HepG2 (cell line): ENCODE results near the gene NRSN2. TPM values are rescaled to one million over a fixed set of nuclear protein-coding genes. Genes with fewer than 3 reads are reported as not detected.

Experiments
- ATAC-seq: fragments of 200-7000 bp; cut with Tn5 transposase; 3 replicates; pipeline ENCODE4 v1.9.1; 2020; ENCODE audit warnings: mild to moderate bottlenecking, moderate library complexity
- BruUV-seq: library from RNA; stranded (reverse); fragments of 400-500 nt; replicated peaks from 2 replicates; lab custom pipeline; 2021; lab: Mats Ljungman, UMichigan
- CTCF ChIA-PET: fragments of 300-600 bp; formaldehyde crosslinking; extraction: SDS; loops from one replicate; lab custom pipeline; 2021; ENCODE audit warnings: low total read pairs, inconsistent platforms, low intra/inter-chr PET ratio; lab: Yijun Ruan, JAX
- POLR2A ChIA-PET: fragments of 350-600 bp; sonication (Branson Sonifier 250); formaldehyde crosslinking; loops from one replicate; lab custom pipeline; 2020; ENCODE audit warnings: antibody characterized with exemption, inconsistent platforms; lab: Yijun Ruan, JAX
- DNase-seq: peaks from one replicate; pipeline ENCODE4 v3.0.0-alpha.2; 2015; ENCODE audit warnings: low spot score
- FAIRE-seq: peaks from 3 replicates; lab custom pipeline; 2011; peaks lifted over from hg19 to GRCh38; lab: Jason Lieb, UNC
- H2AFZ ChIP-seq: one replicate; pipeline ENCODE4 v1.6.1; 2011; ENCODE audit warnings: low read length, inconsistent platforms
- H3K27ac ChIP-seq: fragments of 300-600 bp; 3 replicates; pipeline ENCODE4 v1.8.0; 2011; ENCODE audit warnings: mixed run types, mild to moderate bottlenecking, mixed read lengths, low read length, inconsistent platforms; ENCODE audit not compliant: insufficient read depth; ENCODE audit errors: extremely low read length
- H3K27me3 ChIP-seq, 2 experiments: fragments of 200-600 bp in 1 of 2; 2 replicates in 1 of 2; 3 replicates in 1 of 2; pipeline versions ENCODE4 v1.6.0 to v1.8.0; 2011; ENCODE audit warnings: low read length in 2 of 2, mild to moderate bottlenecking in 2 of 2, moderate library complexity in 2 of 2, inconsistent platforms in 1 of 2; ENCODE audit not compliant: insufficient read depth in 2 of 2, control insufficient read depth in 1 of 2
- H3K36me3 ChIP-seq, 2 experiments: fragments of 200-600 bp in 1 of 2; replicated peaks in 1 of 2; 2 replicates in 1 of 2; 3 replicates in 1 of 2; pipeline versions ENCODE4 v1.5.1 to v1.8.0; 2011; ENCODE audit warnings: low read length in 2 of 2, inconsistent platforms in 1 of 2; ENCODE audit not compliant: insufficient read depth in 2 of 2, control insufficient read depth in 1 of 2
- H3K4me1 ChIP-seq: 2 replicates; pipeline ENCODE4 v1.5.1; 2012; ENCODE audit warnings: low read length, inconsistent platforms; ENCODE audit not compliant: insufficient read depth
- H3K4me2 ChIP-seq: 2 replicates; pipeline ENCODE4 v1.6.0; 2011; ENCODE audit warnings: low read depth, low read length, inconsistent platforms
- H3K4me3 ChIP-seq, 3 experiments: fragments of 200-600 bp in 1 of 3; sonication (generic), shearing (Covaris generic) in 1 of 3; replicated peaks in 1 of 3; 2 replicates each; pipeline ENCODE4 v1.5.1; 2011 to 2016; ENCODE audit warnings: low read length in 3 of 3, inconsistent platforms in 2 of 3, low read depth in 2 of 3, mild to moderate bottlenecking in 2 of 3, control low read depth in 1 of 3, mixed read lengths in 1 of 3; ENCODE audit not compliant: insufficient read depth in 1 of 3
- H3K79me2 ChIP-seq: one replicate; pipeline ENCODE4 v1.6.1; 2011; ENCODE audit warnings: low read length, inconsistent platforms; ENCODE audit not compliant: insufficient read depth
- H3K9ac ChIP-seq: 2 replicates; pipeline ENCODE4 v1.6.0; 2011; ENCODE audit warnings: mild to moderate bottlenecking, low read depth, low read length, inconsistent platforms; ENCODE audit not compliant: insufficient read depth
- H3K9me3 ChIP-seq: 2 replicates; pipeline ENCODE4 v1.5.1; 2012; ENCODE audit warnings: mild to moderate bottlenecking, low read length
- H4K20me1 ChIP-seq: 2 replicates; pipeline ENCODE4 v1.6.0; 2011; ENCODE audit warnings: inconsistent platforms, mild to moderate bottlenecking, low read length, moderate library complexity; ENCODE audit not compliant: insufficient read depth
- CSRNP2 ChIP-seq: sonication (generic); formaldehyde crosslinking; conservative IDR thresholded peaks from 2 replicates; pipeline ENCODE4 v1.8.0; 2022; ENCODE audit warnings: low read depth, missing genetic modification reagents
- ELF4 ChIP-seq: sonication (generic); formaldehyde crosslinking; IDR thresholded peaks from 2 replicates; pipeline ENCODE4 v1.5.0; 2020; ENCODE audit warnings: missing genetic modification reagents, mild to moderate bottlenecking, moderate library complexity, borderline replicate concordance
- FOXO4 ChIP-seq: sonication (generic); formaldehyde crosslinking; conservative IDR thresholded peaks from 2 replicates; pipeline ENCODE4 v1.8.1; 2023; ENCODE audit warnings: missing genetic modification reagents
- GABPA ChIP-seq, 2 experiments: IDR thresholded peaks; 2 replicates each; pipeline ENCODE4 v1.6.1; 2011 to 2016; ENCODE audit warnings: low read depth in 2 of 2, low read length in 1 of 2, missing biosample characterization in 1 of 2, missing genetic modification characterization in 1 of 2
- GABPB1 ChIP-seq: IDR thresholded peaks from 2 replicates; pipeline ENCODE4 v1.6.1; 2016; ENCODE audit warnings: mild to moderate bottlenecking, missing genetic modification reagents, moderate library complexity, missing compliant biosample characterization
- PITX1 ChIP-seq: sonication (generic); formaldehyde crosslinking; IDR thresholded peaks from 2 replicates; pipeline ENCODE4 v1.5.1; 2020; ENCODE audit warnings: mild to moderate bottlenecking, missing genetic modification reagents
- RBFOX2 ChIP-seq: fragments of 200-400 bp; formaldehyde crosslinking; IDR thresholded peaks from 2 replicates; pipeline ENCODE4 v1.6.1; 2017; ENCODE audit warnings: low read depth, mild to moderate bottlenecking, low read length
- SETDB1 ChIP-seq: sonication (generic); formaldehyde crosslinking; IDR thresholded peaks from 2 replicates; pipeline ENCODE4 v1.5.1; 2020; ENCODE audit warnings: missing genetic modification reagents, mild to moderate bottlenecking, borderline replicate concordance
- SRSF4 ChIP-seq: fragments of 200-400 bp; formaldehyde crosslinking; IDR thresholded peaks from one replicate; pipeline ENCODE4 v1.6.1; 2018; ENCODE audit warnings: mild to moderate bottlenecking, low read depth, low read length, moderate library complexity; ENCODE audit not compliant: poor library complexity, severe bottlenecking
- STAT5B ChIP-seq: sonication (generic); formaldehyde crosslinking; IDR thresholded peaks from 2 replicates; pipeline ENCODE4 v1.4.0; 2020; ENCODE audit warnings: missing genetic modification reagents
- YY1 ChIP-seq: IDR thresholded peaks from 2 replicates; pipeline ENCODE4 v1.6.1; 2011; ENCODE audit warnings: low read length, low read depth, moderate library complexity, mild to moderate bottlenecking; ENCODE audit not compliant: insufficient read depth, insufficient replicate concordance
- ZBTB38 ChIP-seq: sonication (generic); formaldehyde crosslinking; IDR thresholded peaks from 2 replicates; pipeline ENCODE4 v1.5.1; 2020; ENCODE audit warnings: mild to moderate bottlenecking, missing genetic modification reagents
- ZBTB44 ChIP-seq: sonication (generic); formaldehyde crosslinking; IDR thresholded peaks from 2 replicates; pipeline ENCODE4 v1.4.0; 2020; ENCODE audit warnings: missing genetic modification reagents
- ZNF264 ChIP-seq: sonication (generic); formaldehyde crosslinking; IDR thresholded peaks from 2 replicates; pipeline ENCODE4 v1.4.0; 2020; ENCODE audit warnings: missing genetic modification reagents
- ZNF281 ChIP-seq: sonication (generic); formaldehyde crosslinking; IDR thresholded peaks from 2 replicates; pipeline ENCODE4 v1.4.0; 2020; ENCODE audit warnings: missing genetic modification reagents, borderline replicate concordance
- ZNF552 ChIP-seq: sonication (generic); formaldehyde crosslinking; IDR thresholded peaks from 2 replicates; pipeline ENCODE4 v1.9.0; 2022; ENCODE audit warnings: missing genetic modification reagents, mild to moderate bottlenecking, borderline replicate concordance
- WGBS: methylation state at CpG from one replicate; pipeline ENCODE4 v1.1.6; 2017; ENCODE audit warnings: low lambda C conversion rate; 5-methylcytosine and 5-hydroxymethylcytosine counted together
- in situ Hi-C: cut with HindIII; loops from 2 replicates; pipeline ENCODE4 v1.10.0; 2017; ENCODE audit warnings: low pct_unique_long_range_greater_than_20kb; ENCODE audit not compliant: extremely low pct_ligation_motif_present
- intact Hi-C: fragments of 100-400 bp; cut with micrococcal nuclease; formaldehyde crosslinking; loops from one replicate; pipeline ENCODE4 v1.10.0; 2022; ENCODE audit not compliant: unreplicated experiment
- polyA plus RNA-seq, 8 experiments: library from polyadenylated mRNA; depleted of rRNA in 3 of 8; stranded (reverse) in 7 of 8; unstranded in 1 of 8; fragments of >200 nt; fragmentation: Illumina TruSeq in 4 of 8; extraction: Trizol in 4 of 8; gene quantifications; 2 replicates each; pipeline versions ENCODE4 v1.2.1 to v1.2.3, GENCODE V29; 2011 to 2016; ENCODE audit warnings: low read depth in 4 of 8, missing spikeins in 1 of 8, mixed read lengths in 1 of 8; ENCODE audit not compliant: insufficient read depth in 1 of 8
- total RNA-seq, 5 experiments: library from RNA; depleted of rRNA; stranded (reverse); fragments of >200 nt; fragmentation: Illumina TruSeq; extraction: Trizol; gene quantifications; 2 replicates each; pipeline ENCODE4 v1.2.3, GENCODE V29; 2016; ENCODE audit warnings: low read depth in 1 of 5

The NRSN2 gene
- total and polyA plus RNA-seq, 2 of the 13 experiments (the other 11 are each of a cell fraction or from before 2014, with no cell fraction given) = 32.3 to 49.4 TPM

- intact Hi-C loops = no loop called here
- DNase-seq (no peak), ATAC-seq (no peak), FAIRE-seq (no peak)
- Histone ChIP-seq H3K4me1 (peaks cover 82% of the 10 kb centered on the region), H3K36me3 (no peaks in the 10 kb centered on the region; a peak in 1 of 5 replicates), H2AFZ (no peak overlapping the region), H3K4me2 (no peak overlapping the region), H3K9me3 (no peaks in the 10 kb centered on the region), H3K79me2 (peaks cover 20% of the 10 kb centered on the region), H3K27me3 (no peaks in the 10 kb centered on the region; a peak in 1 of 5 replicates), H3K9ac (no peak overlapping the region), H3K4me3 (no peak overlapping the region), H4K20me1 (no peaks in the 10 kb centered on the region), H3K27ac (peak overlapping the region; percentile 99)
- no TSS peak for BruUV-seq
- ChIA-PET CTCF (no interaction called here), POLR2A (interaction anchor here (0.9 to 29.0 kb wide), 3 partner anchors 16 to 57 kb away, joined by 3 to 1587 read pairs (median 909); partner anchors contain the start of genes NRSN2 and TRIB3)
- WGBS = 97% methylated on average over 4 of the region's 4 CpGs
- in situ Hi-C loops = no loop called here
- TF ChIP-seq RBFOX2 (no peak), ZBTB38 (CRISPR knock-in tag) (peak; percentile 58), SRSF4 (no peak), GABPA (IDR thresholded peaks at IDR 0.05; ENCODE audit: low read depth, low read length) (no peak), GABPA (CRISPR knock-in tag; IDR thresholded peaks at IDR 0.05; ENCODE audit: low read depth) (no peak), STAT5B (no peak), ZBTB44 (CRISPR knock-in tag) (no peak), YY1 (no peak), PITX1 (CRISPR knock-in tag) (no peak), ZNF264 (no peak), SETDB1 (CRISPR knock-in tag) (no peak), ELF4 (CRISPR knock-in tag) (peak; percentile 68; the same call in 1 of the 2 replicates), GABPB1 (no peak), CSRNP2 (no peak), ZNF281 (no peak), FOXO4 (CRISPR knock-in tag) (0 out of 2 replicates have a peak, but pooled peaks have one; percentile 73), ZNF552 (CRISPR knock-in tag) (no peak)
Observed at GRCh38 chr20:404088-404487, 57.2 kb downstream of the NRSN2 start.
